ENCODE results near the gene CYP26C1. TPM values are rescaled to one million over a fixed set of nuclear protein-coding genes. Genes with fewer than 3 reads are reported as not detected.

CYP26C1 gene
- total RNA-seq, 6 experiments from 2014 or later = 0.07 to 0.12 (median 0.10) TPM; not detected in 3

DNA sequence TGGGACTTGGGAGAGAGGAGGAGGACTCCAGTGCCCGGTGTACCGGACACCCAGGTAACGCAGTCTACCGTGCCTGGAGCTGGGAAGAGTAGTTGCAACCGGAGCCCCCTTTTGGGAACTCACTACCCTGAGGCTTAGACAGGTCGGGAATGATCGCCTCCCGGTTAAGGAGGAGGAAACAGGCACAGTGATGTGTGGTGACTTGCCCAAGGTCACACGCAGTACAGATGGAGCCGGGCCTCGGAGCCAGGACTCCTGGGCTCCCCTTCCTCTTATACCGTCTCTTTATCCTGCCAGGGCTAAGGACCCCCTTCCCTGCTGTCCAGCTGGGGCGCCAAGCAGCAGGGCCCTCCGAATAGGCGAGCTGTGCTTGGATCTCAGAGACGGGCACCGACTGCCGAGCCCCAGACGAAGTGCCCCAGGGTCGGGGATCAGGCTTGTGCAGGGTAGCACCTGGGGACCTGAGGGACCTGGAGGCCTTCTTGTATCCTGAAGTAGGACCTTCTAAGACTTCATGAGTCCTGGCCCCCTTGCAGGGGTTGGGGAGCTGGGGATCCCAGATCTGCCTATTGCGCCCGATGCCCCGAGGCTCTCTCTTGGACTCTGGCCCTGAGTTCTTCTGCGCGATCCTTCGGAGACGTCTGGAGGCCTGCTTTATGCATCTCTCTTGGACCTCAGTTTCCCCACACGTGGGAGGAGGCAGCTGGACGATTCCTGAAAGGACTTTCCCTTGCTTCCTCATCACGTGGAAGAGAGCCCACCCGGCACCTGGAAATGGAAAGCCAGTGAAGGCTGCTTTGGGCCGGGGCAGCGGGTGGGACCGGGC lies 12.3 kb downstream of the CYP26C1 start:
- H3K27me3 ChIP-seq = no peaks in the 10 kb centered on the region
- DNase-seq = no peak
- H3K4me1 ChIP-seq = peaks cover 0 to 68% (median 11%) of the 10 kb centered on the region in 4 donors
- peak in 2 of 4 donors; percentile 2 to 8 for ATAC-seq
- H3K9me3 ChIP-seq = no peaks in the 10 kb centered on the region
- TF ChIP-seq, protein P1, sequence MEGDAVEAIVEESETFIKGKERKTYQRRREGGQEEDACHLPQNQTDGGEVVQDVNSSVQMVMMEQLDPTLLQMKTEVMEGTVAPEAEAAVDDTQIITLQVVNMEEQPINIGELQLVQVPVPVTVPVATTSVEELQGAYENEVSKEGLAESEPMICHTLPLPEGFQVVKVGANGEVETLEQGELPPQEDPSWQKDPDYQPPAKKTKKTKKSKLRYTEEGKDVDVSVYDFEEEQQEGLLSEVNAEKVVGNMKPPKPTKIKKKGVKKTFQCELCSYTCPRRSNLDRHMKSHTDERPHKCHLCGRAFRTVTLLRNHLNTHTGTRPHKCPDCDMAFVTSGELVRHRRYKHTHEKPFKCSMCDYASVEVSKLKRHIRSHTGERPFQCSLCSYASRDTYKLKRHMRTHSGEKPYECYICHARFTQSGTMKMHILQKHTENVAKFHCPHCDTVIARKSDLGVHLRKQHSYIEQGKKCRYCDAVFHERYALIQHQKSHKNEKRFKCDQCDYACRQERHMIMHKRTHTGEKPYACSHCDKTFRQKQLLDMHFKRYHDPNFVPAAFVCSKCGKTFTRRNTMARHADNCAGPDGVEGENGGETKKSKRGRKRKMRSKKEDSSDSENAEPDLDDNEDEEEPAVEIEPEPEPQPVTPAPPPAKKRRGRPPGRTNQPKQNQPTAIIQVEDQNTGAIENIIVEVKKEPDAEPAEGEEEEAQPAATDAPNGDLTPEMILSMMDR (IDR thresholded peaks at IDR 0.05) = no peak
- TF ChIP-seq POLR2A (IDR thresholded peaks at IDR 0.05) = no peak
- H3K36me3 ChIP-seq = no peaks in the 10 kb centered on the region
- H3K4me3 ChIP-seq = peak overlapping the region; percentile 36 to 76 (median 49)
- intact Hi-C loops (cut with DNase I) = no loop called here
- 4% methylated on average over 12 of the region's 34 CpGs for WGBS (ENCODE audit: insufficient coverage, low coverage, low lambda C conversion rate, missing lambda C conversion rate)
- peak overlapping the region in 2 of 3 donors; percentile 53 to 84 for H3K27ac ChIP-seq

DNA sequence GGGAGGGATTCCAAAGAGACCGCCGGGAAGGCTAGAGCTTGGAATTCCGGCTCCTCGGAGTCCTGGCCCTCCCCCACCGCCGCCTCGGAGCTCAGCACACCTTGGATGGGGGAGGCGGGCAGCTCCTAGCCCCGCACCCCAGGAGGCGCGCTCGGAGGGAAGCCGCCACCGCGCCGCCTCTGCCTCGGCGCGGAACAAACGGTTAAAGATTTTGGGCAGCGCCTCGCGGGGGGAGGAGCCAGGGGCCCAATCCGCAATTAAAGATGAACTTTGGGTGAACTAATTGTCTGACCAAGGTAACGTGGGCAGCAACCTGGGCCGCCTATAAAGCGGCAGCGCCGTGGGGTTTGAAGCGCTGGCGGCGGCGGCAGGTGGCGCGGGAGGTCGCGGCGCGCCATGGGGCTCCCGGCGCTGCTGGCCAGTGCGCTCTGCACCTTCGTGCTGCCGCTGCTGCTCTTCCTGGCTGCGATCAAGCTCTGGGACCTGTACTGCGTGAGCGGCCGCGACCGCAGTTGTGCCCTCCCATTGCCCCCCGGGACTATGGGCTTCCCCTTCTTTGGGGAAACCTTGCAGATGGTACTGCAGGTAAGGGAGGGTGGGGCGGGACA lies 13.0 kb downstream of the CYP26C1 start, which contains the start of gene CYP26A1:
Gene CYP26A1, plus strand, starts transcription at position 355 of the 608 bp plus-strand sequence. Its CDS starts 42 bp downstream, at position 397.
- intact Hi-C loops (cut with DNase I) = no loop called here
- Histone ChIP-seq H3K9me3 (no peaks in the 10 kb centered on the region), H3K36me3 (no peaks in the 10 kb centered on the region), H3K27me3 (no peaks in the 10 kb centered on the region), H3K4me1 (peaks cover 0 to 66% (median 14%) of the 10 kb centered on the region in 4 donors), H3K27ac (peak within 1 kb of the TSS in 1 of 3 donors; percentile 84), H3K4me3 (peak within 1 kb of the TSS; percentile 18 to 76 (median 49))
- peak in 1 of 4 donors; percentile 53 for ATAC-seq
- peak in 2 of 3 donors; percentile 67 to 80 for DNase-seq
- TF ChIP-seq, protein P1 (IDR thresholded peaks at IDR 0.05) = peak in 1 of 4 donors; percentile 17
- no peak for TF ChIP-seq POLR2A (IDR thresholded peaks at IDR 0.05)
- WGBS (ENCODE audit: insufficient coverage, low coverage, low lambda C conversion rate, missing lambda C conversion rate) = no CpG with 5 or more reads among the region's 52 CpGs

DNA sequence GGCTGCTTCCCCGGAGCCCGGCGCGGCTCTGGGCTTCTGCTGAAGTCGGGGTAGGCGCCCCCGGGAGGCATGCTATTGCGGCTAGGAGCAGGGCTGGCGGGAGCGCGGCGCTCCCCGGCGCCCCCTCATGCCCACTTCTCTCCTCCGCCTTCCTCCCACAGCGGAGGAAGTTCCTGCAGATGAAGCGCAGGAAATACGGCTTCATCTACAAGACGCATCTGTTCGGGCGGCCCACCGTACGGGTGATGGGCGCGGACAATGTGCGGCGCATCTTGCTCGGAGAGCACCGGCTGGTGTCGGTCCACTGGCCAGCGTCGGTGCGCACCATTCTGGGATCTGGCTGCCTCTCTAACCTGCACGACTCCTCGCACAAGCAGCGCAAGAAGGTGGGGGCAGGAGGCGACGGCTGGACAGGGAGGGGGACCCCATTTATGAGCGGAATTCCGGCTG lies 13.6 kb downstream of the CYP26C1 start:
- H3K27ac ChIP-seq = peak overlapping the region in 1 of 3 donors; percentile 84
- TF ChIP-seq, protein P1 (IDR thresholded peaks at IDR 0.05) = peak in 1 of 4 donors; percentile 4
- no peak for TF ChIP-seq POLR2A (IDR thresholded peaks at IDR 0.05)
- no peak for DNase-seq
- no CpG with 5 or more reads among the region's 40 CpGs for WGBS (ENCODE audit: insufficient coverage, low coverage, low lambda C conversion rate, missing lambda C conversion rate)
- H3K36me3 ChIP-seq = no peaks in the 10 kb centered on the region
- no peak for ATAC-seq
- no peaks in the 10 kb centered on the region for H3K27me3 ChIP-seq
- intact Hi-C loops (cut with DNase I) = no loop called here
- H3K9me3 ChIP-seq = no peaks in the 10 kb centered on the region
- H3K4me1 ChIP-seq = peaks cover 0 to 69% (median 17%) of the 10 kb centered on the region in 4 donors
- peak overlapping the region; percentile 17 to 76 (median 49) for H3K4me3 ChIP-seq

DNA sequence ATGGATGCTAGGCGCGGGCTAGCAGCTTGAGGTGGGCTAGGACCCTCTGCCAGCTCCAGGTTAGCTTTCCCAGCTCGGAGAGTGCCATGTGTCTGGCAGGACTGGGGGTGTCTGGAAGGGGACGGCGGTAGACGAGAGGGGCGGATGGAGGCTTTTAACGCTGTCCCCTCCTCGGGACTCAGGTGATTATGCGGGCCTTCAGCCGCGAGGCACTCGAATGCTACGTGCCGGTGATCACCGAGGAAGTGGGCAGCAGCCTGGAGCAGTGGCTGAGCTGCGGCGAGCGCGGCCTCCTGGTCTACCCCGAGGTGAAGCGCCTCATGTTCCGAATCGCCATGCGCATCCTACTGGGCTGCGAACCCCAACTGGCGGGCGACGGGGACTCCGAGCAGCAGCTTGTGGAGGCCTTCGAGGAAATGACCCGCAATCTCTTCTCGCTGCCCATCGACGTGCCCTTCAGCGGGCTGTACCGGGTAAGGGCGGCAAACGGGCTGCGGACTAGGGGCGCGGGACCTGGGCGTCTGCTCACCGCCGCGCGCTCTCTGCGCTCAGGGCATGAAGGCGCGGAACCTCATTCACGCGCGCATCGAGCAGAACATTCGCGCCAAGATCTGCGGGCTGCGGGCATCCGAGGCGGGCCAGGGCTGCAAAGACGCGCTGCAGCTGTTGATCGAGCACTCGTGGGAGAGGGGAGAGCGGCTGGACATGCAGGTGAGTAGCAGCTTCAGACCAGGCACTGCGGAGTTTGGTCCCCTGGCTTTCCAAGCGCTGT lies 14.2 kb downstream of the CYP26C1 start:
- DNase-seq = no peak
- H3K27me3 ChIP-seq = no peaks in the 10 kb centered on the region

More for the DNA sequence above, 14.2 kb downstream of the CYP26C1 start:
- H3K27ac ChIP-seq = no peak overlapping the region
- 0% methylated on average over 1 of the region's 67 CpGs for WGBS (ENCODE audit: insufficient coverage, low coverage, low lambda C conversion rate, missing lambda C conversion rate)
- no peaks in the 10 kb centered on the region for H3K9me3 ChIP-seq
- ATAC-seq = no peak
- TF ChIP-seq POLR2A (IDR thresholded peaks at IDR 0.05) = no peak
- TF ChIP-seq, protein P1 (IDR thresholded peaks at IDR 0.05) = no peak
- H3K4me3 ChIP-seq = peak overlapping the region; percentile 18 to 76 (median 49)
- no peaks in the 10 kb centered on the region for H3K36me3 ChIP-seq
- H3K4me1 ChIP-seq = peaks cover 0 to 75% (median 20%) of the 10 kb centered on the region in 4 donors
- intact Hi-C loops (cut with DNase I) = no loop called here

Measured in right lobe of liver (tissue), 6 donors.